Ovary (tissue), 3 donors: ENCODE data around the gene LRP2.

Experiments used
- CTCF ChIP-seq, 3 donors: fragments of 450-650 bp in 2 of 3; fragments of 200-600 bp in 1 of 3; IDR thresholded peaks; one replicate each; pipeline versions ENCODE4 v1.5.1 to v1.8.0; 2016 to 2022; ENCODE audit warnings: antibody characterized with exemption in 3 of 3, mild to moderate bottlenecking in 1 of 3
- POLR2A ChIP-seq: fragments of 450-650 bp; IDR thresholded peaks from one replicate; pipeline ENCODE4 v1.6.1; 2017; ENCODE audit warnings: antibody characterized with exemption, mild to moderate bottlenecking, moderate library complexity
- donor health status: DM: no; HTN: no; CAD: no.

DNA sequence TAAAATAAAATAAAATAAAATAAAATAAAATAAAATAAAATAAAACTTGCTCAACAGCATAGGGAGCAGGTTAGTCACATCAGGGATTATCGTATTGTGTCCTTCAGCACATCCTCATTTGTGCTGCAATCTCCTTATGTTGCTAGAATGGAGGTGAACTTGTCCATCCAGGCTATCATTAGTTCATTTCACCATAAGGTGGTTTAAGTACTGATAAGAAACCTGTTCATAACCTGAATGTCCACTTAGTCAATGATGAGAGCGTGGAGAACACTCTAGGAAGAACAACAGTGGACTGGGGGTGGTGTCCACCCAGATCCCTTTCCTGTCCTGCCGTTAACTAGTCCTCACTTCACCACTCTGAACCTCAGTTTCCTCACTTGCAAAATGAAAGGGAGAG lies 271.1 kb downstream of the LRP2 start:
- TF ChIP-seq CTCF (IDR thresholded peaks at IDR 0.05) (no peak), POLR2A (no peak)
